Brain microvascular endothelial cell (primary cell): ENCODE results near the gene SHC3.

Source experiments
- DNase-seq: peaks from one replicate; pipeline ENCODE4 v3.0.0-alpha.2; 2020
- H3K27ac ChIP-seq: fragments of 250-450 bp; sonication (Bioruptor Pico); 2 replicates; pipeline ENCODE4 v1.5.1; 2020; ENCODE audit warnings: mild to moderate bottlenecking, moderate library complexity
- H3K27me3 ChIP-seq: fragments of 250-450 bp; sonication (Bioruptor Pico); replicated peaks from 2 replicates; pipeline ENCODE4 v1.5.1; 2020; ENCODE audit warnings: mild to moderate bottlenecking
- H3K36me3 ChIP-seq: fragments of 250-450 bp; sonication (Bioruptor Pico); replicated peaks from 2 replicates; pipeline ENCODE4 v1.5.1; 2020; ENCODE audit warnings: mild to moderate bottlenecking
- H3K4me3 ChIP-seq: 2 replicates; pipeline ENCODE4 v1.5.1; 2011; ENCODE audit warnings: low read depth, mild to moderate bottlenecking, control low read depth, low read length, moderate library complexity
- CTCF ChIP-seq: IDR thresholded peaks from 2 replicates; pipeline ENCODE4 v1.5.1; 2011; ENCODE audit warnings: low read depth, mild to moderate bottlenecking, moderate library complexity, low read length, control low read depth, inconsistent platforms; ENCODE audit errors: missing control alignments
- in situ Hi-C: cut with HindIII; loops from 2 replicates; pipeline ENCODE4 v1.10.0; 2017; ENCODE audit warnings: low sequenced_read_pairs, low pct_ligation_motif_present

Gene SHC3

GRCh38 chr9:89015336-89015735, 163.3 kb downstream of the SHC3 start:
- TF ChIP-seq CTCF: no peak
- no peak overlapping the region for H3K27ac ChIP-seq
- H3K36me3 ChIP-seq: peaks cover 19% of the 10 kb centered on the region
- H3K27me3 ChIP-seq: no peaks in the 10 kb centered on the region
- in situ Hi-C loops: no loop called here
- no peak overlapping the region for H3K4me3 ChIP-seq
- DNase-seq: no peak

- Histone ChIP-seq H3K36me3 (peaks cover 19% of the 10 kb centered on the region), H3K27me3 (no peaks in the 10 kb centered on the region), H3K4me3 (no peak overlapping the region), H3K27ac (no peak overlapping the region)
- in situ Hi-C loops: no loop called here
- no peak for DNase-seq
- TF ChIP-seq CTCF: no peak
Measured at GRCh38 chr9:89014153-89014552, 164.5 kb downstream of the SHC3 start.

GRCh38 chr9:89013660-89014059, 165.0 kb downstream of the SHC3 start:
- Histone ChIP-seq H3K27me3 (no peaks in the 10 kb centered on the region), H3K4me3 (no peak overlapping the region), H3K27ac (no peak overlapping the region), H3K36me3 (peaks cover 19% of the 10 kb centered on the region)
- no peak for DNase-seq
- TF ChIP-seq CTCF: no peak
- in situ Hi-C loops: no loop called here

GRCh38 chr9:89012294-89013042, 166.2 kb downstream of the SHC3 start:
- no peak overlapping the region for H3K27ac ChIP-seq
- H3K36me3 ChIP-seq: peaks cover 19% of the 10 kb centered on the region
- H3K27me3 ChIP-seq: no peaks in the 10 kb centered on the region
- no peak overlapping the region for H3K4me3 ChIP-seq
- no peak for TF ChIP-seq CTCF
- DNase-seq: no peak
- in situ Hi-C loops: no loop called here

- no peaks in the 10 kb centered on the region for H3K27me3 ChIP-seq
- no peak overlapping the region for H3K27ac ChIP-seq
- H3K4me3 ChIP-seq: no peak overlapping the region
- in situ Hi-C loops: no loop called here
- H3K36me3 ChIP-seq: peaks cover 24% of the 10 kb centered on the region
- no peak for TF ChIP-seq CTCF
- no peak for DNase-seq
Measured at GRCh38 chr9:89011683-89012082, 166.9 kb downstream of the SHC3 start.
